Astrocyte (in vitro differentiated cells and primary cell): ENCODE measurements around the gene SRCIN1. TPM values are rescaled to one million over a fixed set of nuclear protein-coding genes. Genes with fewer than 3 reads are reported as not detected.
A peak's percentile ranks its signal among the peaks of the same experiment; 100 is the strongest.

Source experiments
- DNase-seq: peaks from one replicate; pipeline ENCODE4 v3.0.0-alpha.2; 2010; ENCODE audit warnings: low read depth
- FAIRE-seq: peaks from 2 replicates; lab custom pipeline; 2011; peaks lifted over from hg19 to GRCh38; lab: Jason Lieb, UNC
- H2AFZ ChIP-seq: 2 replicates; pipeline ENCODE4 v1.6.0; 2012; ENCODE audit warnings: low read depth, low read length, inconsistent platforms
- H3K27ac ChIP-seq: 2 replicates; pipeline ENCODE4 v1.5.1; 2011; ENCODE audit warnings: low read depth, low read length, inconsistent platforms
- H3K27me3 ChIP-seq: 2 replicates; pipeline ENCODE4 v1.6.0; 2011; ENCODE audit warnings: low read length, inconsistent platforms; ENCODE audit not compliant: insufficient read depth
- H3K36me3 ChIP-seq: 2 replicates; pipeline ENCODE4 v1.5.1; 2011; ENCODE audit warnings: low read length, inconsistent platforms; ENCODE audit not compliant: insufficient read depth
- H3K4me1 ChIP-seq: 2 replicates; pipeline ENCODE4 v1.5.1; 2011; ENCODE audit warnings: low read length, inconsistent platforms; ENCODE audit not compliant: insufficient read depth
- H3K4me2 ChIP-seq: 2 replicates; pipeline ENCODE4 v1.6.0; 2012; ENCODE audit warnings: low read length, inconsistent platforms
- H3K4me3 ChIP-seq: 2 replicates; pipeline ENCODE4 v1.5.1; 2011; ENCODE audit warnings: low read depth, mild to moderate bottlenecking, low read length, inconsistent platforms; ENCODE audit not compliant: insufficient read depth
- H3K79me2 ChIP-seq: 2 replicates; pipeline ENCODE4 v1.6.0; 2012; ENCODE audit warnings: mild to moderate bottlenecking, low read length, inconsistent platforms; ENCODE audit not compliant: insufficient read depth
- H3K9ac ChIP-seq: 2 replicates; pipeline ENCODE4 v1.6.0; 2012; ENCODE audit warnings: mild to moderate bottlenecking, low read length, inconsistent platforms
- H3K9me3 ChIP-seq: 2 replicates; pipeline ENCODE4 v1.5.1; 2012; ENCODE audit warnings: low read depth, mild to moderate bottlenecking, low read length, inconsistent platforms; ENCODE audit not compliant: insufficient read depth
- H4K20me1 ChIP-seq: 2 replicates; pipeline ENCODE4 v1.6.0; 2012; ENCODE audit warnings: low read length, inconsistent platforms; ENCODE audit not compliant: insufficient read depth
- H3K27ac Mint-ChIP-seq: one replicate; pipeline ENCODE4 v1.8.0; 2021; ENCODE audit warnings: mild to moderate bottlenecking, mixed read lengths; ENCODE audit not compliant: unreplicated experiment
- H3K27me3 Mint-ChIP-seq: one replicate; pipeline ENCODE4 v1.8.0; 2021; ENCODE audit warnings: low read depth, mixed read lengths; ENCODE audit not compliant: unreplicated experiment
- H3K36me3 Mint-ChIP-seq: one replicate; pipeline ENCODE4 v1.8.0; 2021; ENCODE audit warnings: low read depth, mixed read lengths; ENCODE audit not compliant: unreplicated experiment
- H3K4me1 Mint-ChIP-seq: one replicate; pipeline ENCODE4 v1.8.0; 2021; ENCODE audit warnings: low read depth, mixed read lengths; ENCODE audit not compliant: unreplicated experiment
- H3K4me3 Mint-ChIP-seq: one replicate; pipeline ENCODE4 v1.8.0; 2021; ENCODE audit warnings: mild to moderate bottlenecking, moderate library complexity, mixed read lengths; ENCODE audit not compliant: unreplicated experiment
- H3K9me3 Mint-ChIP-seq: one replicate; pipeline ENCODE4 v1.8.0; 2021; ENCODE audit warnings: mild to moderate bottlenecking, mixed read lengths; ENCODE audit not compliant: unreplicated experiment
- CTCF ChIP-seq: IDR thresholded peaks from 2 replicates; pipeline ENCODE4 v1.5.1; 2011; ENCODE audit warnings: low read depth, mild to moderate bottlenecking, inconsistent platforms, low read length, moderate library complexity; ENCODE audit not compliant: insufficient read depth
- EZH2 ChIP-seq: IDR thresholded peaks from 2 replicates; pipeline ENCODE4 v1.6.1; 2012; ENCODE audit warnings: mild to moderate bottlenecking, low read length, inconsistent platforms; ENCODE audit not compliant: insufficient read depth
- total RNA-seq: library from RNA; stranded (reverse); gene quantifications from 2 replicates; pipeline ENCODE4 v1.2.1, GENCODE V29; 2021

Gene SRCIN1
- total RNA-seq, 1 donor from 2014 or later, result 1.5 TPM

- Mint-ChIP-seq H3K27ac (no peak overlapping the region), H3K36me3 (no peaks in the 10 kb centered on the region), H3K9me3 (no peaks in the 10 kb centered on the region), H3K4me3 (no peak overlapping the region), H3K4me1 (peaks cover 4% of the 10 kb centered on the region), H3K27me3 (peaks cover 68% of the 10 kb centered on the region)
- Histone ChIP-seq H3K4me1 (peaks cover 13% of the 10 kb centered on the region), H3K79me2 (no peaks in the 10 kb centered on the region), H3K4me2 (no peak overlapping the region), H3K27me3 (peaks cover 30% of the 10 kb centered on the region), H2AFZ (no peak overlapping the region), H3K36me3 (no peaks in the 10 kb centered on the region), H3K27ac (no peak overlapping the region), H4K20me1 (no peaks in the 10 kb centered on the region), H3K9me3 (no peaks in the 10 kb centered on the region), H3K9ac (no peak overlapping the region), H3K4me3 (no peak overlapping the region)
- DNase-seq (no peak), FAIRE-seq (no peak)
- TF ChIP-seq CTCF (no peak), EZH2 (no peak)
These were observed 49.5 kb downstream of the SRCIN1 start for GRCh38 chr17:38556239-38556638.

- Histone ChIP-seq H3K36me3 (no peaks in the 10 kb centered on the region), H3K9me3 (no peaks in the 10 kb centered on the region), H3K9ac (no peak overlapping the region), H3K27me3 (peaks cover 16% of the 10 kb centered on the region), H4K20me1 (no peaks in the 10 kb centered on the region), H3K4me1 (peaks cover 13% of the 10 kb centered on the region), H3K4me3 (no peak overlapping the region), H3K27ac (no peak overlapping the region), H3K79me2 (no peaks in the 10 kb centered on the region), H2AFZ (no peak overlapping the region), H3K4me2 (no peak overlapping the region)
- Mint-ChIP-seq H3K27me3 (peaks cover 60% of the 10 kb centered on the region), H3K4me3 (no peak overlapping the region), H3K9me3 (no peaks in the 10 kb centered on the region), H3K27ac (peak overlapping the region; percentile 58), H3K4me1 (peaks cover 7% of the 10 kb centered on the region), H3K36me3 (no peaks in the 10 kb centered on the region)
- DNase-seq, result peak; percentile 52
- peak; percentile 33 for TF ChIP-seq EZH2
- no peak for TF ChIP-seq CTCF
- FAIRE-seq, result no peak
These were observed 51.1 kb downstream of the SRCIN1 start for GRCh38 chr17:38554430-38555350.

- Histone ChIP-seq H3K27me3 (peaks cover 10% of the 10 kb centered on the region), H3K4me2 (no peak overlapping the region), H3K79me2 (no peaks in the 10 kb centered on the region), H3K36me3 (no peaks in the 10 kb centered on the region), H3K9ac (no peak overlapping the region), H3K27ac (no peak overlapping the region), H4K20me1 (no peaks in the 10 kb centered on the region), H2AFZ (no peak overlapping the region), H3K4me3 (no peak overlapping the region), H3K9me3 (no peaks in the 10 kb centered on the region), H3K4me1 (no peaks in the 10 kb centered on the region)
- Mint-ChIP-seq H3K9me3 (no peaks in the 10 kb centered on the region), H3K4me3 (no peak overlapping the region), H3K27me3 (peaks cover 67% of the 10 kb centered on the region), H3K36me3 (no peaks in the 10 kb centered on the region), H3K27ac (no peak overlapping the region), H3K4me1 (peaks cover 4% of the 10 kb centered on the region)
- no peak for DNase-seq
- TF ChIP-seq CTCF (no peak), EZH2 (no peak)
- no peak for FAIRE-seq
These were observed 53.4 kb downstream of the SRCIN1 start for GRCh38 chr17:38552343-38552742.
